H1 (cell line): ENCODE data around the gene GUCY1A2. TPM values are rescaled to one million over a fixed set of nuclear protein-coding genes. Genes with fewer than 3 reads are reported as not detected.

ENCODE experiments used
- CTCF ChIA-PET: fragments of 300-600 bp; sonication (Branson Sonifier 250); formaldehyde crosslinking; loops from one replicate; lab custom pipeline; 2021; ENCODE audit not compliant: partially characterized antibody; lab: Charles Lee
- POLR2A ChIA-PET: fragments of 300-600 bp; sonication (Branson Sonifier 250); formaldehyde crosslinking; loops from one replicate; lab custom pipeline; 2021; ENCODE audit warnings: inconsistent platforms; ENCODE audit not compliant: partially characterized antibody; lab: Charles Lee
- DNase-seq, 2 experiments: peaks; one replicate each; pipeline versions ENCODE4 v3.0.0 to v3.0.0-alpha.2; 2010 to 2022; ENCODE audit warnings: low spot score in 2 of 2, low read depth in 1 of 2, mixed read lengths in 1 of 2
- FAIRE-seq: peaks from 2 replicates; lab custom pipeline; 2011; peaks lifted over from hg19 to GRCh38; lab: Jason Lieb, UNC
- H2AFZ ChIP-seq: 2 replicates; pipeline ENCODE4 v1.8.1; 2012; ENCODE audit warnings: low read length, inconsistent platforms
- H2AK5ac ChIP-seq: 2 replicates; pipeline ENCODE4 v1.6.1; 2013; ENCODE audit warnings: low read depth, low read length
- H2BK120ac ChIP-seq: replicated peaks from 2 replicates; pipeline ENCODE3; 2013; ENCODE audit warnings: low read depth, low read length, inconsistent platforms
- H2BK12ac ChIP-seq: 2 replicates; pipeline ENCODE4 v1.6.1; 2013; ENCODE audit warnings: low read depth, low read length
- H2BK15ac ChIP-seq: 2 replicates; pipeline ENCODE4 v1.6.1; 2013; ENCODE audit warnings: low read length
- H2BK20ac ChIP-seq: 2 replicates; pipeline ENCODE4 v1.6.1; 2013; ENCODE audit warnings: low read length
- H2BK5ac ChIP-seq: 2 replicates; pipeline ENCODE4 v1.6.1; 2013; ENCODE audit warnings: low read depth, low read length
- H3K14ac ChIP-seq: 2 replicates; pipeline ENCODE4 v1.6.1; 2013; ENCODE audit warnings: inconsistent platforms; ENCODE audit not compliant: insufficient read length
- H3K18ac ChIP-seq: 2 replicates; pipeline ENCODE4 v1.6.1; 2013; ENCODE audit warnings: low read length; ENCODE audit errors: extremely low read depth
- H3K23ac ChIP-seq: 2 replicates; pipeline ENCODE4 v1.6.1; 2013; ENCODE audit warnings: inconsistent platforms; ENCODE audit not compliant: insufficient read length
- H3K23me2 ChIP-seq: 2 replicates; pipeline ENCODE4 v1.6.1; 2013; ENCODE audit warnings: low read depth, low read length
- H3K27ac ChIP-seq: 2 replicates; pipeline ENCODE4 v1.6.1; 2011; ENCODE audit warnings: low read depth, low read length, inconsistent platforms
- H3K27me3 ChIP-seq, 4 experiments: replicated peaks in 1 of 4; 1 replicate in 1 of 4; 2 replicates in 3 of 4; pipeline versions ENCODE4 v1.6.1 to v1.8.1; 2011 to 2013; ENCODE audit warnings: low read length in 3 of 4, mild to moderate bottlenecking in 3 of 4, inconsistent platforms in 2 of 4, mixed read lengths in 2 of 4, moderate library complexity in 1 of 4; ENCODE audit not compliant: control insufficient read depth in 3 of 4, insufficient read depth in 3 of 4; ENCODE audit errors: extremely low read depth in 1 of 4
- H3K36me3 ChIP-seq, 4 experiments: 2 replicates each; pipeline versions ENCODE4 v1.6.1 to v1.8.1; 2011 to 2013; ENCODE audit warnings: mild to moderate bottlenecking in 4 of 4, low read length in 3 of 4, moderate library complexity in 2 of 4, control low read depth in 1 of 4, inconsistent platforms in 1 of 4; ENCODE audit not compliant: insufficient read depth in 4 of 4, control insufficient read depth in 2 of 4
- H3K4ac ChIP-seq: replicated peaks from 2 replicates; pipeline ENCODE3; 2013; ENCODE audit warnings: low read length, low read depth, mixed read lengths, inconsistent platforms; ENCODE audit not compliant: insufficient read length
- H3K4me1 ChIP-seq, 4 experiments: replicated peaks in 1 of 4; 1 replicate in 1 of 4; 2 replicates in 3 of 4; pipeline versions ENCODE4 v1.6.1 to v1.8.1; 2011 to 2013; ENCODE audit warnings: low read length in 3 of 4, inconsistent platforms in 2 of 4, mixed read lengths in 1 of 4; ENCODE audit not compliant: insufficient read depth in 4 of 4, control insufficient read depth in 3 of 4
- H3K4me2 ChIP-seq, 2 experiments: 2 replicates each; pipeline versions ENCODE4 v1.6.1 to v1.8.1; 2011 to 2013; ENCODE audit warnings: low read depth in 2 of 2, low read length in 2 of 2, control low read depth in 1 of 2, inconsistent platforms in 1 of 2, mild to moderate bottlenecking in 1 of 2; ENCODE audit not compliant: insufficient read depth in 1 of 2
- H3K4me3 ChIP-seq, 4 experiments: fragments of 200-600, 300-600 bp in 1 of 4; sonication (generic), shearing (Covaris generic), sonication (Bioruptor Twin) in 1 of 4; 2 replicates each; pipeline versions ENCODE4 v1.5.1 to v1.8.1; 2011 to 2016; ENCODE audit warnings: low read length in 4 of 4, low read depth in 3 of 4, control low read depth in 2 of 4, inconsistent platforms in 2 of 4, mild to moderate bottlenecking in 2 of 4, mixed read lengths in 1 of 4, moderate library complexity in 1 of 4; ENCODE audit not compliant: insufficient read depth in 2 of 4; ENCODE audit errors: extremely low read depth in 1 of 4
- H3K56ac ChIP-seq: replicated peaks from 2 replicates; pipeline ENCODE3; 2013; ENCODE audit warnings: low read depth, mild to moderate bottlenecking, mixed read lengths, low read length, inconsistent platforms; ENCODE audit not compliant: insufficient read length
- H3K79me1 ChIP-seq: 2 replicates; pipeline ENCODE4 v1.6.1; 2013; ENCODE audit warnings: low read depth, low read length, control low read depth
- H3K79me2 ChIP-seq, 2 experiments: 2 replicates each; pipeline versions ENCODE4 v1.6.1 to v1.8.1; 2012 to 2013; ENCODE audit warnings: low read length in 2 of 2, mild to moderate bottlenecking in 2 of 2, inconsistent platforms in 1 of 2; ENCODE audit not compliant: insufficient read depth in 2 of 2, control insufficient read depth in 1 of 2
- H3K9ac ChIP-seq, 4 experiments: replicated peaks in 1 of 4; 1 replicate in 1 of 4; 2 replicates in 3 of 4; pipeline versions ENCODE4 v1.6.1 to v1.8.1; 2011 to 2013; ENCODE audit warnings: low read depth in 3 of 4, low read length in 3 of 4, control low read depth in 2 of 4, mild to moderate bottlenecking in 2 of 4, moderate library complexity in 2 of 4, inconsistent platforms in 1 of 4; ENCODE audit errors: extremely low read depth in 1 of 4
- H3K9me3 ChIP-seq, 2 experiments: 2 replicates each; pipeline versions ENCODE4 v1.6.1 to v1.8.1; 2012 to 2013; ENCODE audit warnings: mild to moderate bottlenecking in 2 of 2, moderate library complexity in 2 of 2, control low read depth in 1 of 2, inconsistent platforms in 1 of 2, low read depth in 1 of 2, low read length in 1 of 2, mixed read lengths in 1 of 2; ENCODE audit not compliant: insufficient read depth in 2 of 2
- H4K20me1 ChIP-seq, 2 experiments: replicated peaks in 1 of 2; 2 replicates each; pipeline versions ENCODE3 to v1.8.1; 2011 to 2013; ENCODE audit warnings: inconsistent platforms in 2 of 2, low read length in 2 of 2, mild to moderate bottlenecking in 1 of 2; ENCODE audit not compliant: insufficient read depth in 2 of 2, control insufficient read depth in 1 of 2
- H4K5ac ChIP-seq: 2 replicates; pipeline ENCODE4 v1.6.1; 2013; ENCODE audit warnings: low read length, low read depth, mixed read lengths, inconsistent platforms; ENCODE audit not compliant: insufficient read length
- H4K8ac ChIP-seq: 2 replicates; pipeline ENCODE4 v1.8.0; 2013; ENCODE audit warnings: mild to moderate bottlenecking, moderate library complexity, low read length, inconsistent platforms; ENCODE audit not compliant: insufficient read depth; ENCODE audit errors: extremely low read depth
- H4K91ac ChIP-seq: replicated peaks from 2 replicates; pipeline ENCODE3; 2013; ENCODE audit warnings: low read length, mixed read lengths, inconsistent platforms; ENCODE audit not compliant: insufficient read length
- ASH2L ChIP-seq: fragments of 200-600, 300-600 bp; sonication (generic); IDR thresholded peaks from one replicate; pipeline ENCODE4 v1.7.1; 2017; ENCODE audit warnings: low read length
- CBX5 ChIP-seq: fragments of 300-800, 300-1000 bp; sonication (generic); IDR thresholded peaks from 2 replicates; pipeline ENCODE4 v1.7.1; 2016; ENCODE audit warnings: antibody characterized with exemption, low read length, low read depth
- CHD1 ChIP-seq: IDR thresholded peaks from 2 replicates; pipeline ENCODE4 v1.6.1; 2012; ENCODE audit warnings: low read depth, low read length, improper control_type of control experiment
- CHD2 ChIP-seq: IDR thresholded peaks from 2 replicates; pipeline ENCODE4 v1.6.1; 2012; ENCODE audit warnings: low read length, improper control_type of control experiment
- KDM5A ChIP-seq: fragments of 200-600 bp; IDR thresholded peaks from 2 replicates; pipeline ENCODE4 v1.7.1; 2012; ENCODE audit warnings: mild to moderate bottlenecking, low read length, inconsistent platforms, mixed read lengths
- MAFK ChIP-seq: IDR thresholded peaks from 2 replicates; pipeline ENCODE4 v1.6.1; 2012; ENCODE audit warnings: low read depth, mild to moderate bottlenecking, improper control_type of control experiment, low read length
- POLR2AphosphoS5 ChIP-seq: IDR thresholded peaks from 2 replicates; pipeline ENCODE4 v1.6.1; 2011; ENCODE audit warnings: low read depth, low read length
- RAD21 ChIP-seq, 2 experiments: IDR thresholded peaks in 1 of 2; conservative IDR thresholded peaks in 1 of 2; 2 replicates each; pipeline ENCODE4 v1.6.1; 2011; ENCODE audit warnings: low read depth in 2 of 2, low read length in 2 of 2, improper control_type of control experiment in 1 of 2, inconsistent platforms in 1 of 2, mild to moderate bottlenecking in 1 of 2, moderate library complexity in 1 of 2
- RFX5 ChIP-seq: IDR thresholded peaks from 2 replicates; pipeline ENCODE4 v1.6.1; 2011; ENCODE audit warnings: low read depth, low read length, improper control_type of control experiment, borderline replicate concordance
- SP2 ChIP-seq: IDR thresholded peaks from 2 replicates; pipeline ENCODE4 v1.6.1; 2012; ENCODE audit warnings: mild to moderate bottlenecking, low read length, inconsistent platforms
- SRF ChIP-seq: IDR thresholded peaks from 2 replicates; pipeline ENCODE4 v1.6.1; 2011; ENCODE audit warnings: mild to moderate bottlenecking, low read depth, low read length, moderate library complexity
- TCF12 ChIP-seq: IDR thresholded peaks from 2 replicates; pipeline ENCODE4 v1.6.1; 2011; ENCODE audit warnings: low read depth, mild to moderate bottlenecking, low read length
- TEAD4 ChIP-seq: IDR thresholded peaks from 2 replicates; pipeline ENCODE4 v1.6.1; 2012; ENCODE audit warnings: low read depth, low read length, inconsistent platforms, mixed read lengths
- polyA plus RNA-seq, 7 experiments: library from polyadenylated mRNA; depleted of rRNA in 3 of 7; stranded (reverse) in 5 of 7; unstranded in 2 of 7; fragments of >200 nt in 5 of 7; fragments of 200-250 nt in 2 of 7; gene quantifications; 1 replicate in 5 of 7; 2 replicates in 1 of 7; 4 replicates in 1 of 7; pipeline versions ENCODE4 v1.2.1 to v1.2.3, GENCODE V29; 2011 to 2013; ENCODE audit warnings: missing spikeins in 2 of 7, mixed read lengths in 2 of 7
- total RNA-seq: library from RNA; stranded (reverse); fragmentation: NEBNext Ultra II Directional; extraction: Animal tissue kit (Norgen Biotek cat#: 25700); gene quantifications from 2 replicates; pipeline ENCODE4 v1.2.1, GENCODE V29; 2021
- TF ChIP-seq, protein P1 (sequence below), 3 experiments: IDR thresholded peaks; 1 replicate in 2 of 3; 2 replicates in 1 of 3; pipeline versions ENCODE4 v1.5.1 to v1.6.1; 2011; ENCODE audit warnings: low read length in 3 of 3, mild to moderate bottlenecking in 3 of 3, inconsistent platforms in 2 of 3, low read depth in 1 of 3, moderate library complexity in 1 of 3; ENCODE audit not compliant: insufficient read depth in 1 of 3; ENCODE audit errors: control extremely low read depth in 1 of 3

Gene GUCY1A2
- total and polyA plus RNA-seq, 2 of the 8 experiments (the other 6 are each of a cell fraction or from before 2014, with no cell fraction given) = 0.11 to 1.9 TPM

DNA sequence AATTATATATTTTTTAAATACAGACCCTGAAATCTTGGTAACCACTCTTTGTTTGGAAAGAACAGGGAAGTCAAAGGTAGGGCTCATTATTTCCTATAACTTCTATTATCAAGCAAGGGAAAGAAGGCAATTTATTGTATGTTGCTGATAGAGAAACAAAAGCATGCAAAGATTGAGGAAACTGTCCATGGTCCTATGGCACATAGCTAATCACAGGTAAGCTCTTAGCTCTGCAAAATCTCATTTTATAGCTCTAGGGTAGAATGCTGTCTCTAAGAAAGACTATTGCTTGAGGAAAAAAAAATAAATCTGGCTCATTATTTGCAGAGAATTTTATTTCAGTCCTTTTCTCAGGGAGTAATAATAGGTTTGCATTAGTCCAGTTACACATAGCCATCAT is 7.4 kb upstream of the GUCY1A2 start:
- Histone ChIP-seq H3K4me2 (no peak overlapping the region), H3K18ac (no peak overlapping the region), H4K8ac (no peak overlapping the region), H2AFZ (no peak overlapping the region), H4K20me1 (no peaks in the 10 kb centered on the region), H3K4me1 (no peaks in the 10 kb centered on the region), H3K9me3 (no peaks in the 10 kb centered on the region), H2AK5ac (no peak overlapping the region), H3K4ac (no peak overlapping the region), H3K4me3 (no peak overlapping the region), H4K91ac (no peak overlapping the region), H3K56ac (no peak overlapping the region), H2BK20ac (no peak overlapping the region), H3K36me3 (no peaks in the 10 kb centered on the region), H3K23ac (no peak overlapping the region), H2BK120ac (no peak overlapping the region), H2BK15ac (no peak overlapping the region), H4K5ac (no peak overlapping the region), H3K14ac (no peak overlapping the region), H3K9ac (no peak overlapping the region), H3K79me1 (no peaks in the 10 kb centered on the region), H3K23me2 (no peaks in the 10 kb centered on the region), H3K27me3 (no peaks in the 10 kb centered on the region), H2BK12ac (no peak overlapping the region), H3K27ac (no peak overlapping the region), H3K79me2 (no peaks in the 10 kb centered on the region), H2BK5ac (no peak overlapping the region)
- CTCF ChIA-PET = interaction anchor here (1.0 kb wide), 1 partner anchor 13 kb away, joined by 3 read pairs; no protein-coding TSS in a partner anchor
- TF ChIP-seq RFX5 (no peak), MAFK (no peak), SRF (no peak), CHD2 (no peak), TCF12 (no peak), RAD21 (IDR thresholded peaks at IDR 0.05 in 1 of 2, conservative IDR thresholded peaks at IDR 0.05 in 1 of 2; ENCODE audit: low read depth in 2 of 2, low read length in 2 of 2) (no peak), CHD1 (no peak), CBX5 (no peak), TEAD4 (no peak), SP2 (no peak), KDM5A (no peak), ASH2L (no peak), POLR2AphosphoS5 (no peak)
- TF ChIP-seq, protein P1, sequence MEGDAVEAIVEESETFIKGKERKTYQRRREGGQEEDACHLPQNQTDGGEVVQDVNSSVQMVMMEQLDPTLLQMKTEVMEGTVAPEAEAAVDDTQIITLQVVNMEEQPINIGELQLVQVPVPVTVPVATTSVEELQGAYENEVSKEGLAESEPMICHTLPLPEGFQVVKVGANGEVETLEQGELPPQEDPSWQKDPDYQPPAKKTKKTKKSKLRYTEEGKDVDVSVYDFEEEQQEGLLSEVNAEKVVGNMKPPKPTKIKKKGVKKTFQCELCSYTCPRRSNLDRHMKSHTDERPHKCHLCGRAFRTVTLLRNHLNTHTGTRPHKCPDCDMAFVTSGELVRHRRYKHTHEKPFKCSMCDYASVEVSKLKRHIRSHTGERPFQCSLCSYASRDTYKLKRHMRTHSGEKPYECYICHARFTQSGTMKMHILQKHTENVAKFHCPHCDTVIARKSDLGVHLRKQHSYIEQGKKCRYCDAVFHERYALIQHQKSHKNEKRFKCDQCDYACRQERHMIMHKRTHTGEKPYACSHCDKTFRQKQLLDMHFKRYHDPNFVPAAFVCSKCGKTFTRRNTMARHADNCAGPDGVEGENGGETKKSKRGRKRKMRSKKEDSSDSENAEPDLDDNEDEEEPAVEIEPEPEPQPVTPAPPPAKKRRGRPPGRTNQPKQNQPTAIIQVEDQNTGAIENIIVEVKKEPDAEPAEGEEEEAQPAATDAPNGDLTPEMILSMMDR (IDR thresholded peaks at IDR 0.05; ENCODE audit: control extremely low read depth in 1 of 3, insufficient read depth in 1 of 3, low read depth in 1 of 3, low read length in 3 of 3) = no peak
- DNase-seq = no peak
- POLR2A ChIA-PET = no interaction called here
- FAIRE-seq = no peak
